ENCODE results near the gene CNOT1.

CNOT1 gene

GRCh38 chr16:58481226-58481869 lies 148.3 kb downstream of the CNOT1 start:
- DNase-seq (ENCODE audit: low read depth) = no peak

- no peak for DNase-seq (ENCODE audit: low read depth)
Observed at GRCh38 chr16:58478427-58478826, 151.2 kb downstream of the CNOT1 start.

DNA sequence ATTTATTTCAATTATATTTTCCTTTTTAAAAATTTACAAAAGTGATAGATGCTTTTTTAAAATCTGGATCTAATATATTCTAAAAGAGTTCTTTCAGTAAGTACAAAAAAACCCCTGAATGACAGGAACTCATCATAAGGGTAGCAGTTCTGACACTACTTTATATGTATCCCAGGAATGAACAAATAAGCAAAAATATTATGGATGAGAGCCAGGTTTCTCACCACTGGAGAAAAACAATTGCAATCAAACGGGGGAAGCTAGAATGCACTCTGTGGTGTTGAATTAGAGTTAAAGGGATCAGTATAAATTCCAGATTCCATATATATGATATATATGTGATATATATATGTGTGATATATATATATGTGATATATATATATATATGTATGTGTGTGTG lies 152.8 kb downstream of the CNOT1 start:
- DNase-seq (ENCODE audit: low read depth) = no peak

- DNase-seq (ENCODE audit: low read depth) = no peak
Observed at GRCh38 chr16:58475091-58475619, 154.5 kb downstream of the CNOT1 start.

GRCh38 chr16:58474296-58474695 lies 155.3 kb downstream of the CNOT1 start:
- no peak for DNase-seq (ENCODE audit: low read depth)

DNA sequence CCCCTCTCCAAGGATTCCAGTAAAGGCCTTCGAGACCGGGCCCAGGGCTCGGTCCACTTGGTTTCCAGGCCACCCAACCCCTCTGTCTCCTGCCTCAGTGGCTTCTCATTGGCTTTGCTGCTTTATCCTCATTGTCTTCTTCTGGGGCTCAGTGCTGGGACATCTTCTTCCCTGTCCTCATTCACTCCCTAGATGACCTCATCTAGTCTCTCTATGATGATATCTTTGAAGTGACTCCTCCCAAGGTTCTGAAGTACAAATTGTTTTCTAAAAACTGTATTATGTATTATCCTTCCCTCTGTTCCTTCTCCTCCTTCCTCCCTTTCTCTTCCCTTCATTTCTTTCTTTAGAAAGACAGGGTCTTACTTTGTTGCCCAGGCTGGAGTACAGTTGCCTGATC lies 156.8 kb downstream of the CNOT1 start:
- DNase-seq (ENCODE audit: low read depth) = no peak

DNA sequence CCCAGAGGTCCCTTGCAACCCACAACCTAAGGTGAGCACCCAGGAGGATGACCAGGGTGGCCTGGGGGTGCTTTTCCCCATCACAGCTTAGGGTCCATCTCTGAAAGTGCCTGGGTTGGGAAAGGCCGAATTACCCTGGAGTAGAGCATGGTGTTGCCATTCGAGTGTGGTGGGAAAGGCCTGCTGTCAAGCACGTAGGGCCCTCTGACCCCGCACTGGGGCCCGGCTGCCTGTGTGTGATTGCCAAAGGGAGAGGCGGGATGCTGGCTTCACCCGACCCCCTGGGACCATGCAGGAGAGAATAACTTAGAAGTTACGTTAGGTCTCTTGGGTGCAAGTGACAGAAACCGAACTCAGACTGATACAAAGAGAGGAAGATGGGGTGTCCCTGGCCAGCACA lies 157.4 kb downstream of the CNOT1 start:
- no peak for DNase-seq (ENCODE audit: low read depth)

DNA sequence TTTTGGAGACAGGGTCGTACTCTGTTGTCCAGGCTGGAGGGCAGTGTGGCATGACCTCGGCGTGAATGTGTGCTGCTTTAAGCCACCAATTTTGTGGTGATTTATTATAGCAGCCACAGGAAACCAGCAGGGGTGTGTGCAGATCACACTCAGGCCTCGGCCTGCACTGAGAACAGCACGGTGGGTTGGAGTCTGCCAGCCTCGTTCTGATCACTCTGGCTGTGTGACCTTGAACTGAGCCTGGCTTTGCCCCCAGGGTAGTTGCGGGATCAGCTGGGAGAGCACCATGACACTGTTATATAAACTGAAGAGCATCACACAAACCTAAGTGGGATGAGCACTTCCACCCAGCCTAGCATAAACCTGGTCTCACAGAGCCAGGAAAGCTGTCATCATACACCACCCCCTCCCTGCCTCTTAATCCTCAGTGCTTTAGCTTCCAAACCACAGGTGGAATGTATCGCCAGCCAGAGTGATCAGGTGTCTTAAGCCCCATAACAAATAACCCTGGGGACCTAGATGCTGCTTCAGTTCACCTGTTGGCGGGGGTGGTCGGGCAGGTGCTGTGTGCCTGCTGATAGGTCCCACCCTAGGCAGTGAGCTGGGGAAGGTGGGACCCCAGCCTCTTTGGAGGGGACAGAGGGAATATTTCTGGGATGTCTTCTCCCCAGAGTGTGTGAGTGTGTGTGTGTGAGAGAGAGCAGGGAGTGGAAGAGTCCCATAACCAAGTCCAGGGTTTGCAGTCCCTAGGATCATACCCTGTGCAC lies 158.2 kb downstream of the CNOT1 start:
- no peak for DNase-seq (ENCODE audit: low read depth)
